Neural cell (in vitro differentiated cells): ENCODE measurements around the gene CCIN. TPM values are rescaled to one million over a fixed set of nuclear protein-coding genes. Genes with fewer than 3 reads are reported as not detected.

Experiments used
- H2AFZ ChIP-seq: fragments of 200-600, 300-800 bp; sonication (generic), shearing (Covaris generic); 2 replicates; pipeline ENCODE4 v1.6.0; 2014; ENCODE audit warnings: low read depth, mild to moderate bottlenecking, antibody characterized with exemption, low read length, moderate library complexity
- H3F3A ChIP-seq: fragments of 200-600 bp; shearing (Covaris generic); 2 replicates; pipeline ENCODE4 v1.6.1; 2016; ENCODE audit warnings: mild to moderate bottlenecking, moderate library complexity, mixed read lengths, antibody characterized with exemption, low read length; ENCODE audit not compliant: insufficient read depth, poor library complexity, severe bottlenecking
- H3K27ac ChIP-seq: fragments of 200-600, 300-800 bp; sonication (generic), shearing (Covaris generic); 2 replicates; pipeline ENCODE4 v1.5.1; 2014; ENCODE audit warnings: mild to moderate bottlenecking, low read length, moderate library complexity
- H3K27me3 ChIP-seq: fragments of 300-800, 200-600 bp; sonication (generic), shearing (Covaris generic); 2 replicates; pipeline ENCODE4 v1.6.0; 2014; ENCODE audit warnings: mild to moderate bottlenecking, low read depth, low read length, moderate library complexity; ENCODE audit not compliant: insufficient read depth
- H3K36me3 ChIP-seq: fragments of 300-800, 200-600 bp; sonication (generic), shearing (Covaris generic); 2 replicates; pipeline ENCODE4 v1.5.1; 2014; ENCODE audit warnings: mild to moderate bottlenecking, antibody characterized with exemption, low read length, moderate library complexity; ENCODE audit not compliant: insufficient read depth
- H3K4me2 ChIP-seq: fragments of 300-800, 200-600 bp; sonication (generic), shearing (Covaris generic); 2 replicates; pipeline ENCODE4 v1.6.0; 2014; ENCODE audit warnings: mild to moderate bottlenecking, low read length
- H3K4me3 ChIP-seq: fragments of 300-800, 200-600 bp; sonication (generic), shearing (Covaris generic); 2 replicates; pipeline ENCODE4 v1.5.1; 2014; ENCODE audit warnings: mild to moderate bottlenecking, low read length, moderate library complexity
- H3K79me2 ChIP-seq: fragments of 200-600 bp; shearing (Covaris generic); replicated peaks from 2 replicates; pipeline ENCODE4 v1.6.0; 2014; ENCODE audit warnings: mild to moderate bottlenecking, low read length, moderate library complexity; ENCODE audit not compliant: insufficient read depth
- H3K9ac ChIP-seq: fragments of 300-800, 200-600 bp; sonication (generic), shearing (Covaris generic); 2 replicates; pipeline ENCODE4 v1.6.1; 2016; ENCODE audit warnings: mild to moderate bottlenecking, low read length, mixed read lengths
- H3K9me2 ChIP-seq: fragments of 200-600 bp; shearing (Covaris generic); 2 replicates; pipeline ENCODE4 v1.6.1; 2016; ENCODE audit warnings: mild to moderate bottlenecking, low read length, mixed read lengths; ENCODE audit not compliant: insufficient read depth
- H3K9me3 ChIP-seq: fragments of 200-600, 300-800 bp; sonication (generic), shearing (Covaris generic); 2 replicates; pipeline ENCODE4 v1.6.1; 2016; ENCODE audit warnings: mild to moderate bottlenecking, mixed run types, low read length, moderate library complexity, mixed read lengths
- H4K20me1 ChIP-seq: fragments of 200-600 bp; shearing (Covaris generic); 2 replicates; pipeline ENCODE4 v1.6.1; 2016; ENCODE audit warnings: mild to moderate bottlenecking, mixed run types; ENCODE audit not compliant: insufficient read depth
- CTCF ChIP-seq: fragments of 450-650 bp; IDR thresholded peaks from 2 replicates; pipeline ENCODE4 v1.5.1; 2014; ENCODE audit warnings: antibody characterized with exemption, mild to moderate bottlenecking, moderate library complexity; ENCODE audit not compliant: poor library complexity, severe bottlenecking
- EP300 ChIP-seq: fragments of 450-650 bp; conservative IDR thresholded peaks from 2 replicates; pipeline ENCODE4 v1.6.1; 2014; ENCODE audit warnings: antibody characterized with exemption, mild to moderate bottlenecking, moderate library complexity; ENCODE audit not compliant: poor library complexity, severe bottlenecking
- EZH2 ChIP-seq: fragments of 200-600, 300-800 bp; shearing (Covaris generic), sonication (generic); IDR thresholded peaks from 2 replicates; pipeline ENCODE4 v1.6.1; 2014; ENCODE audit warnings: antibody characterized with exemption, low read length, borderline replicate concordance, mild to moderate bottlenecking; ENCODE audit not compliant: insufficient read depth, poor library complexity, severe bottlenecking
- MXI1 ChIP-seq: fragments of 450-650 bp; conservative IDR thresholded peaks from 2 replicates; pipeline ENCODE4 v1.6.1; 2014; ENCODE audit warnings: antibody characterized with exemption, mild to moderate bottlenecking; ENCODE audit not compliant: poor library complexity, severe bottlenecking
- POLR2AphosphoS5 ChIP-seq: IDR thresholded peaks from 2 replicates; pipeline ENCODE4 v1.6.1; 2012
- RAD21 ChIP-seq: fragments of 450-650 bp; conservative IDR thresholded peaks from 2 replicates; pipeline ENCODE4 v1.6.1; 2014; ENCODE audit warnings: antibody characterized with exemption, mild to moderate bottlenecking, moderate library complexity
- REST ChIP-seq: IDR thresholded peaks from 2 replicates; pipeline ENCODE4 v1.6.1; 2012; ENCODE audit warnings: borderline replicate concordance
- SMC3 ChIP-seq: fragments of 450-650 bp; conservative IDR thresholded peaks from 2 replicates; pipeline ENCODE4 v1.6.1; 2014; ENCODE audit warnings: antibody characterized with exemption, mild to moderate bottlenecking, moderate library complexity; ENCODE audit not compliant: poor library complexity
- TAF1 ChIP-seq: IDR thresholded peaks from 2 replicates; pipeline ENCODE4 v1.6.1; 2012; ENCODE audit warnings: low read depth
- polyA plus RNA-seq: library from polyadenylated mRNA; depleted of rRNA; stranded (reverse); fragments of >200 nt; gene quantifications from 2 replicates; pipeline ENCODE4 v1.2.3, GENCODE V29; 2014

Gene CCIN
- polyA plus RNA-seq, 1 donor from 2014 or later, result not detected

DNA sequence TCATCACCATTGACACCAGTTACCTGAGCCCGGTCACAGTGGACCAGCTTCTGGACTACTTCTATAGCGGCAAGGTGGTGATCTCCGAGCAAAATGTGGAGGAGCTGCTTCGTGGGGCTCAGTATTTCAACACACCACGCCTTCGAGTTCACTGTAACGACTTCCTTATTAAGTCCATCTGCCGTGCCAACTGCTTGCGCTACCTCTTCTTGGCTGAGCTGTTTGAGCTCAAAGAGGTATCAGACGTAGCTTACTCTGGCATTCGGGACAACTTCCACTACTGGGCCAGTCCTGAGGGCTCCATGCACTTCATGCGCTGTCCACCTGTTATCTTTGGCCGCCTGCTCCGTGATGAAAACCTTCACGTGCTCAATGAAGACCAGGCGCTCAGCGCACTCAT lies 520 bp downstream of the CCIN start:
- H3K36me3 ChIP-seq, result no peaks in the 10 kb centered on the region
- no peaks in the 10 kb centered on the region for H3F3A ChIP-seq

GRCh38 chr9:36170531-36170930 lies 1.3 kb downstream of the CCIN start:
- H3K27ac ChIP-seq, result no peak overlapping the region
- H3K27me3 ChIP-seq, result no peaks in the 10 kb centered on the region
- no peaks in the 10 kb centered on the region for H3F3A ChIP-seq
- no peak overlapping the region for H3K9ac ChIP-seq
- no peak for TF ChIP-seq TAF1
- TF ChIP-seq SMC3, result no peak
- no peak for TF ChIP-seq MXI1
- TF ChIP-seq EP300, result no peak
- no peak for TF ChIP-seq REST
- TF ChIP-seq RAD21, result no peak
- H4K20me1 ChIP-seq, result no peaks in the 10 kb centered on the region
- H2AFZ ChIP-seq, result no peak overlapping the region
- no peaks in the 10 kb centered on the region for H3K9me2 ChIP-seq
- H3K4me2 ChIP-seq, result no peak overlapping the region
- no peaks in the 10 kb centered on the region for H3K79me2 ChIP-seq
- no peak overlapping the region for H3K4me3 ChIP-seq
- no peaks in the 10 kb centered on the region for H3K36me3 ChIP-seq
- H3K9me3 ChIP-seq, result no peaks in the 10 kb centered on the region

More for the DNA sequence above, 520 bp downstream of the CCIN start:
- Histone ChIP-seq H2AFZ (no peak overlapping the region), H3K9me3 (no peaks in the 10 kb centered on the region), H3K9ac (no peak overlapping the region), H4K20me1 (no peaks in the 10 kb centered on the region), H3K9me2 (no peaks in the 10 kb centered on the region), H3K79me2 (no peaks in the 10 kb centered on the region), H3K27me3 (no peaks in the 10 kb centered on the region), H3K4me3 (no peak overlapping the region), H3K27ac (no peak overlapping the region), H3K4me2 (no peak overlapping the region)
- no peak for TF ChIP-seq RAD21
- TF ChIP-seq POLR2AphosphoS5, result no peak
- TF ChIP-seq CTCF, result no peak
- TF ChIP-seq EZH2, result no peak
- TF ChIP-seq MXI1, result no peak
- no peak for TF ChIP-seq TAF1
- no peak for TF ChIP-seq SMC3
- TF ChIP-seq REST, result no peak
- no peak for TF ChIP-seq EP300
